Stimulated activated naive CD8-positive, alpha-beta T cell treated with anti-CD3 and anti-CD28 coated beads, Interleukin-15, amount 100 ng/mL, for 72 hours (primary cell): ENCODE measurements around the gene ERBIN.

Experiments used
- ATAC-seq: fragments of 150-1000 bp; cut with Tn5 transposase; 2 replicates; pipeline ENCODE4 v1.10.0; 2021; ENCODE audit warnings: mild to moderate bottlenecking, moderate library complexity
- DNase-seq, 2 donors: peaks; one replicate each; pipeline ENCODE4 v3.0.0; 2021 to 2022
- H3K27ac Mint-ChIP-seq, 2 donors: one replicate each; pipeline ENCODE4 v1.8.0; 2022; ENCODE audit warnings: mild to moderate bottlenecking in 2 of 2, mixed read lengths in 2 of 2, moderate library complexity in 2 of 2
- H3K27me3 Mint-ChIP-seq: one replicate; pipeline ENCODE4 v1.8.0; 2022; ENCODE audit warnings: mixed read lengths
- H3K4me1 Mint-ChIP-seq: one replicate; pipeline ENCODE4 v1.8.0; 2022; ENCODE audit warnings: mild to moderate bottlenecking, mixed read lengths
- H3K4me3 Mint-ChIP-seq, 2 donors: one replicate each; pipeline ENCODE4 v1.8.0; 2022; ENCODE audit warnings: mild to moderate bottlenecking in 2 of 2, mixed read lengths in 2 of 2, moderate library complexity in 1 of 2
- H3K9me3 Mint-ChIP-seq, 2 donors: one replicate each; pipeline ENCODE4 v1.8.0; 2022; ENCODE audit warnings: mixed read lengths in 2 of 2

Gene ERBIN

DNA sequence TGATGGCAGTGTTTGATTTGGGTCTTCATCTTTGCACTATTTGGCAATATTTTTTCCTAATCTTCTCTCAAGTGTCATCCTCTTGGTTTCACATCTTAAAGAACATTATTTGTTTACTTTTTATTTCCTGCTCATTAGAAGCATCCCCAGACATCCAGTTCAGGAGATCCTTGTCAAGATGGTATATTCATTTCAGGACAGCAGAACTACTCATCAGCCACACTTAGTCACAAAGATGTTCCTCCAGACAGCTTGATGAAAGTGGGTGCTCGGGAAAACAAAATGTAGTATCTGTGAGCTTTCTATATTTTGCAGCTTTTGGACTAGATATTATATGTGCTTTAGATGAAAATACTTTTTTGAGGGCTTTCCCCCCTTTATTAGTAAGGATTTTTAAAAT lies 145.7 kb downstream of the ERBIN start:
- ATAC-seq, result peak; percentile 70

DNA sequence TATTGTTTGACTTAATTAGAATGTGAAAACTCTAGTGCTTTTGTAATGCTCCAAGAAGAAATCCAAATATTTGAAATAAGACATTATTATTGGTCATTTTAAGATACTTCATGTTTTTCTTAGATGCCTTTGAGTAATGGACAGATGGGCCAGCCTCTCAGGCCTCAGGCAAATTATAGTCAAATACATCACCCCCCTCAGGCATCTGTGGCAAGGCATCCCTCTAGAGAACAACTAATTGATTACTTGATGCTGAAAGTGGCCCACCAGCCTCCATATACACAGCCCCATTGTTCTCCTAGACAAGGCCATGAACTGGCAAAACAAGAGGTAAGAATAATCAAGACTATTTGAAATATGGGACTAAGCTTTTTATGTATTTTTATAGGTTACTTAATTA lies 148.5 kb downstream of the ERBIN start:
- Mint-ChIP-seq H3K4me1 (no peaks in the 10 kb centered on the region), H3K27ac (no peak overlapping the region), H3K9me3 (peaks cover 0 to 4% of the 10 kb centered on the region in 2 donors), H3K27me3 (no peaks in the 10 kb centered on the region), H3K4me3 (no peak overlapping the region)
- DNase-seq (no peak), ATAC-seq (no peak)

More for the DNA sequence above, 145.7 kb downstream of the ERBIN start:
- Mint-ChIP-seq H3K4me1 (no peaks in the 10 kb centered on the region), H3K9me3 (no peaks in the 10 kb centered on the region), H3K4me3 (no peak overlapping the region), H3K27ac (no peak overlapping the region), H3K27me3 (no peaks in the 10 kb centered on the region)
- DNase-seq, result no peak

DNA sequence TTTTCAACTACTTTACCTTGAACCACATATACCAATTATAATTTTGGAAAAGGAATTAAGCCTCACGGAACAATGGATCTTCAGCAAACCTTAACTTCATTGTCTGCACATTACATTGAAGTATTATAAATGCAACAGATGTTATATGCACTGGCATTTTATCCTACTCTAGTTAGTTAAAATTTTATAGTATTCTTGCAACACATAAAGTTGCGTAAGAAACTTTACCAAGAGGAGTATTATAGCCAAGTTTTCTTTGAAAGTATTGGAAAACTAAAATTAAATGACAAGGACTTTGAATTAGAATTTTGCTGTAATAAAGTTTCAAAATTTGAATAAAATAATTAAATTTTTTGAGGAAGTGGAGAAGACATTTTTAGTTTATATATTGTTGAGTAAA lies 154.3 kb downstream of the ERBIN start:
- no peaks in the 10 kb centered on the region for H3K4me1 Mint-ChIP-seq
- ATAC-seq (no peak), DNase-seq (no peak)
- no peak overlapping the region for H3K4me3 Mint-ChIP-seq
- H3K27me3 Mint-ChIP-seq, result no peaks in the 10 kb centered on the region
- peaks cover 6 to 8% of the 10 kb centered on the region in 2 donors for H3K9me3 Mint-ChIP-seq
- no peak overlapping the region for H3K27ac Mint-ChIP-seq

- no peaks in the 10 kb centered on the region for H3K4me1 Mint-ChIP-seq
Measured at GRCh38 chr5:66089384-66089783, 163.0 kb downstream of the ERBIN start.

DNA sequence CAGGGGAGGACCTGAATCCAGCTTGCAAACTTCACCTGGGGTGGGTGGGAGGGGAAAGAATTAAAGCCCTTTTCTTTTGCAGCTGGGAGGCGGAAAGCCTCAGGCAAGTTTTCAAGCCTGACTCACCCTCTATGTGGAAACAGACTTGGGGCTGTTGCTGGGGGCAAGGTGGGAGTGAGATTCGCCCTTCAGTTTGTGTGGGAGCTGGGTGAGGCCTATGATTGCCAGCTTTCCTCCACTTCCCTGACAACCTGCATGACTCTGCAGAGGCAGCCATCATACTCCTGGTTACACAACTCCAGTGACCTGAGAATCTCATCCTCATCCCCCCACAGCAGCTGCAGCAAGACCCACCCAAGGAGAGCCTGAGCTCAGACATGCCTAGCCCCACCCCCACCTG lies 174.5 kb downstream of the ERBIN start:
- Mint-ChIP-seq H3K9me3 (peaks cover 47 to 82% of the 10 kb centered on the region in 2 donors), H3K4me3 (no peak overlapping the region), H3K27ac (peak overlapping the region in 1 of 2 donors; percentile 83), H3K4me1 (no peaks in the 10 kb centered on the region), H3K27me3 (no peaks in the 10 kb centered on the region)
- ATAC-seq (no peak), DNase-seq (no peak)

More at GRCh38 chr5:66089384-66089783, 163.0 kb downstream of the ERBIN start:
- Mint-ChIP-seq H3K9me3 (peaks cover 26% of the 10 kb centered on the region in 2 donors), H3K27ac (no peak overlapping the region), H3K27me3 (no peaks in the 10 kb centered on the region), H3K4me3 (no peak overlapping the region)
- ATAC-seq, result no peak
- no peak for DNase-seq

DNA sequence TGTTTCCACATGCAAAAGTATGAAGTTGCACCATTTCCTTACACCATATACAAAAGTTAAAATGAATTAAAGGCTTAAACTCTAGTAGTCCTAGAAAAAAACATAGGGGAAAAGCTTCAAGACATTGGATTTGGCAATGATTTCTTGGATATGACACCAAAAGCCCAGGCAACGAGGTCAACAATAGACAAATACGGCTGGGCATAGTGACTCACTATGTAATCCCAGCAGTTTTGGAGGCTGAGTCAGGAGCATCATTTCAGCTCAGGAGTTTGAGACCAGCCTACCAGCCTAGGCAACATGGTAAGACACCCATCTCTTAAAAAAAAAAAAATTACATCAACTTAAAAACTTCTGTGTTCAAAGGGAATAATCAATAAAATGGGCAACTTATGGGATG lies 186.8 kb downstream of the ERBIN start:
- no peak for ATAC-seq
- no peak overlapping the region for H3K4me3 Mint-ChIP-seq
- no peak for DNase-seq
- peaks cover 21 to 35% of the 10 kb centered on the region in 2 donors for H3K9me3 Mint-ChIP-seq
- no peaks in the 10 kb centered on the region for H3K27me3 Mint-ChIP-seq
- no peak overlapping the region for H3K27ac Mint-ChIP-seq
- no peaks in the 10 kb centered on the region for H3K4me1 Mint-ChIP-seq

DNA sequence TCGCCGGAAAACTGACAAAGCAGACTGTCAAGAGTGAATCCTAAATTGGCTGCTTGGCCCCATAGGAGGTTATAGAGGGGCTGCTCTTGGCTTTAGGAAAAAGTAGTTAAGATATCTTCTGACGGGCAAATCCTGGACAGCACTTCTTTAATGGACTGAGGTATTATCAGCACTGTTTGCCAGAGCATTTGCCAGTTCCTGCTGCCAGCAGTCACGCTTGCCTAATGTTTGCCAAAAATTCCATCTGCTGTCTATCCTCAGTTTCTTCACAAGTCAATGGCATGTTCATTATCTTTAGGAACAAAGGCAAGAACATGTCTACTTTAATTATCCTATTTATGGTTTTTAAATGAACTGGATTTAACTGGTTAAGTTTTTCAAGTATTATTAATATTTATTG lies 191.9 kb downstream of the ERBIN start:
- H3K4me1 Mint-ChIP-seq, result no peaks in the 10 kb centered on the region
- no peaks in the 10 kb centered on the region for H3K27me3 Mint-ChIP-seq
- no peak overlapping the region for H3K27ac Mint-ChIP-seq
- H3K9me3 Mint-ChIP-seq, result peaks cover 4 to 8% of the 10 kb centered on the region in 2 donors
- ATAC-seq (no peak), DNase-seq (no peak)
- H3K4me3 Mint-ChIP-seq, result no peak overlapping the region

DNA sequence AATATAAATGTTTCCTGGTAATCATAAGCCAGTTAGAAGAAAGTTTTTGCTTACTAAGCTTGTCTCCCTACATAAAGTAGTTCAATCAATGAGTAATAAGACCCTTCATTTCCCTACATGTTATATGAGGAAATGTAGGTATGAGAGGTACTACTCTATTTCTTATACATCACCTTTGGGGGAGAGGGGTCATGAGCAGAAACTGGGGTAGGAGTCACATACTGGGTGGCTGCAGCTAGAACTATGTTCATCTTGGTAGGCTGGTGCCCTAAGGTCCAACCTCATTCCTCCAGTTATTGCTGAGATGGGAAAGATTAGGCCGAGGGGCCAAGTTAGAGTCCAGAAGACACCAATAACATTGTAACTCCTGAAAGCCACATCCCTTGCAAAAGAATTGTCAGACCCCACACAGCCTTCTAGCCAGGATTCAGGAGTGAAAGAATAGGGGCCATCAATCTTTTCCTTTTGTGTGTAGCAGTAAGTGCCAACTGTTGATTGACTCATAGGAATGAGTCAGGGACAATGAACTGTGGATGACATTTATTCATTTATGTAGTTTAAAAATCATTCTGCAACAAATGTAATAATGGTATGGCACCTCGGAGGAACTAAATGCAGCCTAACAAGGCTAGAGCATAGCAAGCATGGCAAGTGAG lies 196.1 kb downstream of the ERBIN start:
- no peaks in the 10 kb centered on the region for H3K27me3 Mint-ChIP-seq
- H3K4me1 Mint-ChIP-seq, result no peaks in the 10 kb centered on the region
- H3K9me3 Mint-ChIP-seq, result no peaks in the 10 kb centered on the region
- ATAC-seq (no peak), DNase-seq (no peak)
- no peak overlapping the region for H3K27ac Mint-ChIP-seq
- no peak overlapping the region for H3K4me3 Mint-ChIP-seq

DNA sequence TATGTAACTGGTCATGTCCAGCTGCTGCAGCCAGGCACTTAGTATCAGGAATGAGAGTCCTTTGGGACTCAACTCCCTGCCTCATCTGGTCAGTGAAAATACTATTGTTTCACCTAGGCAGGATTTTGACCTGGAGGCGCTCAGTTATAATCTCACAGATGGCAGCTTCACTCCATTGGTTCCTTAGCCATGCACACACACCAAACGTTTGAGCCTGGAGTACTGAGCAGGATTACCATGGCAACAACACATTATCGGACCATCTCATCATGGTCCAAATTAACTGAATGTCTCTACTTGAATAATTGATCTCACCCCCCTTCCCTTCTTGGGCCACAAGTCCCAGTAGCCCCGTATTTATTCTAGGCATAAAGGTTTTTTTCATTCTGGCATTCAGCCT lies 202.8 kb downstream of the ERBIN start:
- Mint-ChIP-seq H3K9me3 (no peaks in the 10 kb centered on the region), H3K27me3 (no peaks in the 10 kb centered on the region), H3K4me3 (no peak overlapping the region), H3K27ac (no peak overlapping the region), H3K4me1 (no peaks in the 10 kb centered on the region)
- DNase-seq (no peak), ATAC-seq (no peak)

DNA sequence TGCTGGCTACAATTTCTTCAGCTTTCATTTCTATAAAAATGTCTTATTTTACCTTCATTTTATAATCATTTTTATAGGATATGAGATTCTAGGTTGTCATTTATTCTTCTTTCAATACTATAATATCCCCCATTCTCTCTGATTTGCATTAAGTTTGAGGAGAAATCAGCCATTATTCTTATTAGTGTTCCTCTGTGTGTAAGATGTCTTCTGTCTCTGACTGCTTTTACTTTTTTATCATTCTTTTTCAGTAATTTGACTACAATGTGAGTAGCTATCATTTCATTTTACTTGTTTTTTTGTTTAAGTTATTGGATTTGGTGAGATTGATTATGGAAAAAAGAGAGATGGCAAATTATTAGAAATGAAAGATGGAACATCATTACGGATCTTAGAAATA lies 204.1 kb downstream of the ERBIN start:
- H3K9me3 Mint-ChIP-seq, result no peaks in the 10 kb centered on the region
- DNase-seq (no peak), ATAC-seq (no peak)
- H3K27me3 Mint-ChIP-seq, result no peaks in the 10 kb centered on the region
- H3K4me1 Mint-ChIP-seq, result no peaks in the 10 kb centered on the region
- H3K27ac Mint-ChIP-seq, result no peak overlapping the region
- H3K4me3 Mint-ChIP-seq, result no peak overlapping the region
